ENCODE measurements around the gene FZR1.

FZR1 gene

GRCh38 chr19:3585301-3586126 is 79.4 kb downstream of the FZR1 start, which contains the start of gene GIPC3:
Gene GIPC3, plus strand, starts transcription at chr19:3585478. Its CDS starts 120 bp downstream, at chr19:3585598.
- peak within 1 kb of the TSS; percentile 14 for H3K4me3 ChIP-seq (replicated peaks; ENCODE audit: low read depth, low read length)
- no peak for DNase-seq (ENCODE audit: low read depth)
- no peak for TF ChIP-seq CTCF (IDR thresholded peaks at IDR 0.05; ENCODE audit: low read length, missing control alignments)

- no peak for DNase-seq (ENCODE audit: low read depth)
- H3K4me3 ChIP-seq (replicated peaks; ENCODE audit: low read depth, low read length): peak overlapping the region; percentile 14
Observed at GRCh38 chr19:3586127-3586626, 80.1 kb downstream of the FZR1 start.

GRCh38 chr19:3586707-3587346 is 80.7 kb downstream of the FZR1 start:
- no peak for DNase-seq (ENCODE audit: low read depth)
- no peak overlapping the region for H3K4me3 ChIP-seq (replicated peaks; ENCODE audit: low read depth, low read length)
- no peak for TF ChIP-seq CTCF (IDR thresholded peaks at IDR 0.05; ENCODE audit: low read length, missing control alignments)

More at GRCh38 chr19:3586127-3586626, 80.1 kb downstream of the FZR1 start:
- TF ChIP-seq CTCF (IDR thresholded peaks at IDR 0.05; ENCODE audit: low read length, missing control alignments): peak; percentile 47
